CD4-positive, alpha-beta T cell treated with Interleukin-15 for 4 hours (primary cell): ENCODE results near the gene RPIA.
"Not testable (repeated sequence)": the region's sequence is repeated elsewhere in the genome, so short reads cannot be mapped to it uniquely, and the experiment has no call there.

ENCODE experiments used
- DNase-seq: peaks from one replicate; pipeline ENCODE4 v3.0.0-alpha.2; 2020; ENCODE audit warnings: low spot score

RPIA gene

DNA sequence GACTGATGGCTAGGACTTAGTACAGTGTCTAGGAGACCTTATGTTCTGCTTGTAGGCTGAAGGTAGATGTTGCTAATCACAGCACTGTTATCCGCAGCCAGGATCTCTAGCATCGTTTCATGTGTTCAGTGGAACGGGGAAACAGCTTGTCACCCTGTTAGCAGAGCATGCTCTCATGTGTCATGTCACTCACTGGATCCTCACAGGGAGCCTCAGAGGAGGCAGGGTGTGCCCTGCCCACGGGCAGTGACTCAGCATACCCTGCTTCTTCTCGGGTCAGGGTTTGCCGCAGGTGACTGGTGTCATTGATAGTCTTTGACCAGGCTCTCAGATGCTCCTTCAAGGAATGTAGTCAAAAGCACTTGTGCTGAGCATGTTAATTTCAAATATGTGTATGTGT lies 44.4 kb downstream of the RPIA start:
- no peak for DNase-seq

DNA sequence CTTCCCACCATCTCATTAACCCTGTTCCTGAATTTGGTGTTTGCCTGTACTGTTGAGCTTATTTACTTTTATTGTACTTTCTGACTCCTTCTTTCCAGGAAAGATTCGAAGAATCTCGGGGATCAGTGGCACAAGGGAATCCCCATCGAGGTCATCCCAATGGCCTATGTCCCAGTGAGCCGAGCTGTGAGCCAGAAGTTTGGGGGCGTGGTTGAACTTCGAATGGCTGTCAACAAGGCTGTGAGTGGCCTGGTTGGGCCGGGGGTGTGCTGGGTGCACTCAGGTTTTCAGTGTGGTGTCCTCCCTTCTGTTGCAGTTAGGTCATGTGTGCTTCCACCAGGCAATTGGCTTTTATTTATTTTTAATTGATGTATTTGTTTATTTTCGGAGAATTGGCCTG lies 45.0 kb downstream of the RPIA start:
- no peak for DNase-seq

- no peak for DNase-seq
These were observed 45.9 kb downstream of the RPIA start for GRCh38 chr2:88737385-88737784.

DNA sequence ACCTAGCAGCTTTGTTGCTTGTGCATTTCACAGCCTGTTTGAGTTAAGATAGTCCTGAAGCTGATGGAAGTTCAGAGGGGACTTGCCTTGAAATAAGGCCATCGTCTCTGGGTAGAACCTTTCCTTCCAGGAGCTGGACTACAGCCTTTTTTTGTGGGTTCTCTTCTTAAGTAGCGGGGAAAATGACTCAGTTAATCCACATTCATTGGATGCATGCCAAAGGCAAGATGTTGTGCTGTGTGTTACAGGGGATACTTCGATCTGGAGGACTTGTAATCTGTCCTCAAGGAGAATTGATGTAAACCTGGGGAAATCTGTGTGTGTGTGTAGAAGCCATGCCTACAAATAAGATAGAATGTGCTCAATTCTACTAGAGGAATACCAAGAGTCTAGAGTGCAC lies 46.8 kb downstream of the RPIA start:
- no peak for DNase-seq

GRCh38 chr2:88739985-88740600 lies 48.6 kb downstream of the RPIA start:
- DNase-seq, result peak; percentile 74

- DNase-seq, result no peak
These were observed 55.5 kb downstream of the RPIA start for GRCh38 chr2:88746929-88747490.

GRCh38 chr2:88747990-88748389 lies 56.5 kb downstream of the RPIA start:
- DNase-seq, result no peak

GRCh38 chr2:88751768-88752167 lies 60.3 kb downstream of the RPIA start:
- no peak for DNase-seq

GRCh38 chr2:88753833-88754584 lies 62.5 kb downstream of the RPIA start:
- DNase-seq, result peak; percentile 25

GRCh38 chr2:88754585-88755320 lies 63.3 kb downstream of the RPIA start:
- DNase-seq, result no peak

- no peak for DNase-seq
These were observed 64.4 kb downstream of the RPIA start for GRCh38 chr2:88755836-88756235.

DNA sequence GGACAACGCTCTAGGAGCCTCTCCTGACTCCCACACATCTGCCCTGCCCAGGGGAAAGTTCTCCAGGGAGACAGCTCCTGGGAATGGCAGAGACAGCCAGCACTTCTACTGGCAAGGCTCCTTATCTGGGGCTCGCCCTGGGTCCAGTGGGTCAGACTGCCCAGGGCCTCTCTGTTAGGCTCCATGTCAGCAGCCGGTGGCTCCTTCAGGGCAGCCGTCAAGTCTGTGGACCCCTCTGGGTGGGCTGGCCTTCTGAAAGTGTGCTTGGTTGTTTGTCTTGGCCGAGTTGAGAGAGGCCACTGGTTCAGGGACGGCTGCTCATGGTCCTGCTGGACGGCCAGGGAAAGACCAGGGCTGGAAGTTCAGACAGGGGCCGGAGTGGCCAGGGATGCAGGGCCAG lies 65.6 kb downstream of the RPIA start:
- no peak for DNase-seq

GRCh38 chr2:88758702-88759101 lies 67.2 kb downstream of the RPIA start:
- not testable (repeated sequence) for DNase-seq

GRCh38 chr2:88760819-88761598 lies 69.5 kb downstream of the RPIA start:
- DNase-seq, result no peak

DNA sequence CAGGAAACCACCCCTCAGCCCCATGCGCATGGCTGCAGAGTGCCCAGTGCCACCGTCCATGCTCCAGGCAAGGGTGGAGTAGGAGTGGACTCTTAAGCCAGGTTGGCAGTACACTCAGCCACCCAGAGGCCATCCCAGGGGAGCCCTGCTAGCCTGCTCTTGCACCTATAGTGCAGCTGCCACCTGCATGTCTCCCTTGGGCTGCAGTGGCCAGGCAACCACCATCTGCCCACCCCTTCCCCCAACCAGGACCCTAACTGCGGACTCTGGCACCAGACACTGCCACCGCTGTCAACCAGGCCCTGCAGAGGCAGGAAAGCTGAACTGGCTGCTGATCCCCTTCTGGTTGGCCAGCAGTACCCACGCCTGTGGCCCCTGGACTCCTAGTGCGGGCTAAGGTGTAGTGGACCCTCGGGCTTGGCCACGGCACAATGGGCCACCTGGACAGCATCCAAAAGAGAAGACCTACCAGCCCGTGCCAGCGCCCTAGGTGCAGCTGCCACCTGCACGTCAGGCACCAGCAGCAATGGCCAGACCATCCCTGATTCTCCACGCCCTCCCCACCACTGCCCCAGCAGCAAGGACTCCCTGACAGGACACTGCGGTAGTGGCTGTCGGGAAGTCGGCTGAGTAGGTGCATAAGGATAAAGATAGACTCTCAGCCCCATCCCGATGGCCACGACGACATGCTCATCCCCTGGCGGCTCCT lies 72.8 kb downstream of the RPIA start:
- no peak for DNase-seq

- no peak for DNase-seq
These were observed 73.3 kb downstream of the RPIA start for GRCh38 chr2:88764850-88765153.

- peak; percentile 9 for DNase-seq
These were observed 73.8 kb downstream of the RPIA start for GRCh38 chr2:88765154-88765888.

DNA sequence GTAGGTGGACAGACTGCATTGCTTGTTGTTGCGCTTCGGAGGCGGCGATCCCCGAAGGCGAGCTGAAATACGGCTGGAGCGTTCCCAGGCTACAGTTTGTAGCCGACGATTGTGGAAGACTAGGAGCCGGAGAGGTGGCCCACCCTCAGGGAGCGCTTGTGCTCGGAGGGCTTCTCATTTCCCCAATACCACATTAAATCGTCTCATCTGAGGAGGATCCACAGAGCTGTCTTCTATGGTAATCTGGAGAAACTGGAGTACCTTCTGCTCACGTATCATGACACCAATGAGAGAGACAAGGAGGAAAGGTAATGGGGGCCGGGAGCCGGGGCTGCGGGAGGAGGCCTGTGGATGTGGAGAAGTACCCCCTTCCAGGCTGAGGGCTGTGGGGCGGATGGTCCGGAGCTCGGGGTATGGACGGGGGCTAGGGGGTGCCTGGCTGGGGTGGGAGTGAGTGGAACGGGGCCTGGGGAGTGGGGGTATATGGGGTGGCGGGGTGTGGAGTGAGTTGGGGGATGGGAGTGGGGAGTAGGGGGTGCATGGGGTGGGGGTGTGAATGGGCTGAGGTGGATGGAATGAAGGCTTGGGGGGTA lies 74.5 kb downstream of the RPIA start:
- DNase-seq, result not testable (repeated sequence)

- DNase-seq, result no peak
These were observed 78.5 kb downstream of the RPIA start for GRCh38 chr2:88770016-88770415.

- not testable (repeated sequence) for DNase-seq
These were observed 82.0 kb downstream of the RPIA start for GRCh38 chr2:88773233-88774028.
